ENCODE data around the gene MRRF. TPM values are rescaled to one million over a fixed set of nuclear protein-coding genes. Genes with fewer than 3 reads are reported as not detected.

Gene MRRF
- total and polyA plus RNA-seq, 2 experiments from 2014 or later: 23.7 to 30.8 TPM

- H2AFZ ChIP-seq: no peak overlapping the region
- no peaks in the 10 kb centered on the region for H3K79me2 ChIP-seq (ENCODE audit: insufficient read depth)
- H3K4me1 ChIP-seq (ENCODE audit: insufficient read depth): peaks cover 3% of the 10 kb centered on the region; the same call in 1 of the 2 replicates
- no peak for DNase-seq
- TF ChIP-seq EZH2phosphoT487 (IDR thresholded peaks at IDR 0.05; ENCODE audit: insufficient read depth, low read depth): peak; percentile 78; the same call in 1 of the 2 replicates
- peak; percentile 99 for TF ChIP-seq EZH2 (IDR thresholded peaks at IDR 0.05; ENCODE audit: insufficient read depth, poor library complexity, severe bottlenecking)
- no peaks in the 10 kb centered on the region for H3K36me3 ChIP-seq (ENCODE audit: low read depth)
- 19 to 33% methylated on average over 10 of the region's 10 CpGs for WGBS, 2 experiments (ENCODE audit: low coverage in 1 of 2, low lambda C conversion rate in 2 of 2, missing lambda C conversion rate in 2 of 2)
- no peak overlapping the region for H3K4me3 ChIP-seq
- no peak overlapping the region for H3K9ac ChIP-seq
- H3K9me3 ChIP-seq (ENCODE audit: low read depth): no peaks in the 10 kb centered on the region
- peaks cover 9% of the 10 kb centered on the region for H3F3A ChIP-seq (ENCODE audit: insufficient read depth)
- H3K27ac ChIP-seq: no peak overlapping the region
- H3K27me3 ChIP-seq (replicated peaks; ENCODE audit: insufficient read depth): peaks cover 79% of the 10 kb centered on the region
- in situ Hi-C loops (cut with MboI): no loop called here
- H3K9me2 ChIP-seq (ENCODE audit: insufficient read depth): no peaks in the 10 kb centered on the region
- H3K4me2 ChIP-seq (ENCODE audit: unreplicated experiment): no peak overlapping the region
- H4K20me1 ChIP-seq (ENCODE audit: insufficient read depth): no peaks in the 10 kb centered on the region
Measured at GRCh38 chr9:122227575-122227900, 37.1 kb upstream of the MRRF start.

GRCh38 chr9:122228191-122228567, 36.5 kb upstream of the MRRF start:
- WGBS, 2 experiments (ENCODE audit: low coverage in 1 of 2, low lambda C conversion rate in 2 of 2, missing lambda C conversion rate in 2 of 2): 2 to 3% methylated on average over 26 to 38 of the region's 38 CpGs
- Histone ChIP-seq H3K9me3 (ENCODE audit: low read depth) (no peaks in the 10 kb centered on the region), H3K27ac (no peak overlapping the region), H3K36me3 (ENCODE audit: low read depth) (no peaks in the 10 kb centered on the region), H3K9me2 (ENCODE audit: insufficient read depth) (no peaks in the 10 kb centered on the region), H3F3A (ENCODE audit: insufficient read depth) (peaks cover 9% of the 10 kb centered on the region), H4K20me1 (ENCODE audit: insufficient read depth) (no peaks in the 10 kb centered on the region), H3K9ac (no peak overlapping the region), H3K79me2 (ENCODE audit: insufficient read depth) (no peaks in the 10 kb centered on the region), H3K4me2 (ENCODE audit: unreplicated experiment) (peak overlapping the region; percentile 61), H3K27me3 (replicated peaks; ENCODE audit: insufficient read depth) (peaks cover 73% of the 10 kb centered on the region), H3K4me3 (peak overlapping the region; percentile 53), H3K4me1 (ENCODE audit: insufficient read depth) (peaks cover 3% of the 10 kb centered on the region; the same call in 1 of the 2 replicates), H2AFZ (peak overlapping the region; percentile 60)
- peak; percentile 32 for DNase-seq
- TF ChIP-seq EZH2 (IDR thresholded peaks at IDR 0.05; ENCODE audit: insufficient read depth, poor library complexity, severe bottlenecking): peak; percentile 95
- peak; percentile 90 for TF ChIP-seq EZH2phosphoT487 (IDR thresholded peaks at IDR 0.05; ENCODE audit: insufficient read depth, low read depth)
- in situ Hi-C loops (cut with MboI): no loop called here

GRCh38 chr9:122228568-122229484, 35.9 kb upstream of the MRRF start, which contains the start of gene LHX6:
TSS of gene LHX6 (minus strand) at chr9:122228957. CDS start at chr9:122228740, 217 bp downstream.
- peaks cover 9% of the 10 kb centered on the region for H3F3A ChIP-seq (ENCODE audit: insufficient read depth)
- H3K4me2 ChIP-seq (ENCODE audit: unreplicated experiment): peak within 1 kb of the TSS; percentile 61
- no peaks in the 10 kb centered on the region for H3K79me2 ChIP-seq (ENCODE audit: insufficient read depth)
- H3K9me2 ChIP-seq (ENCODE audit: insufficient read depth): no peaks in the 10 kb centered on the region
- WGBS, 2 experiments (ENCODE audit: low coverage in 1 of 2, low lambda C conversion rate in 2 of 2, missing lambda C conversion rate in 2 of 2): 3% methylated on average over 36 to 58 of the region's 70 CpGs
- H4K20me1 ChIP-seq (ENCODE audit: insufficient read depth): no peaks in the 10 kb centered on the region
- H3K36me3 ChIP-seq (ENCODE audit: low read depth): no peaks in the 10 kb centered on the region
- no peak within 1 kb of the TSS for H3K9ac ChIP-seq
- peaks cover 3% of the 10 kb centered on the region; the same call in 1 of the 2 replicates for H3K4me1 ChIP-seq (ENCODE audit: insufficient read depth)
- in situ Hi-C loops (cut with MboI): no loop called here
- H3K9me3 ChIP-seq (ENCODE audit: low read depth): no peaks in the 10 kb centered on the region
- H3K4me3 ChIP-seq: peak within 1 kb of the TSS; percentile 53
- DNase-seq: peak; percentile 66
- H3K27me3 ChIP-seq (replicated peaks; ENCODE audit: insufficient read depth): peaks cover 67% of the 10 kb centered on the region
- no peak for TF ChIP-seq EZH2phosphoT487 (IDR thresholded peaks at IDR 0.05; ENCODE audit: insufficient read depth, low read depth)
- TF ChIP-seq EZH2 (IDR thresholded peaks at IDR 0.05; ENCODE audit: insufficient read depth, poor library complexity, severe bottlenecking): no peak
- H2AFZ ChIP-seq: peak within 1 kb of the TSS; percentile 60
- H3K27ac ChIP-seq: no peak within 1 kb of the TSS

- Histone ChIP-seq H3K27me3 (replicated peaks; ENCODE audit: insufficient read depth) (peaks cover 60% of the 10 kb centered on the region), H3K9me3 (ENCODE audit: low read depth) (no peaks in the 10 kb centered on the region), H3K4me3 (no peak overlapping the region), H3K9me2 (ENCODE audit: insufficient read depth) (no peaks in the 10 kb centered on the region), H3K79me2 (ENCODE audit: insufficient read depth) (no peaks in the 10 kb centered on the region), H3K36me3 (ENCODE audit: low read depth) (no peaks in the 10 kb centered on the region), H4K20me1 (ENCODE audit: insufficient read depth) (no peaks in the 10 kb centered on the region), H2AFZ (no peak overlapping the region), H3F3A (ENCODE audit: insufficient read depth) (peaks cover 9% of the 10 kb centered on the region), H3K4me1 (ENCODE audit: insufficient read depth) (peaks cover 3% of the 10 kb centered on the region; the same call in 1 of the 2 replicates), H3K27ac (no peak overlapping the region), H3K9ac (no peak overlapping the region), H3K4me2 (ENCODE audit: unreplicated experiment) (no peak overlapping the region)
- in situ Hi-C loops (cut with MboI): no loop called here
- DNase-seq: no peak
- WGBS, 2 experiments (ENCODE audit: low coverage in 1 of 2, low lambda C conversion rate in 2 of 2, missing lambda C conversion rate in 2 of 2): 26 to 27% methylated on average over 4 of the region's 4 CpGs
- TF ChIP-seq EZH2 (IDR thresholded peaks at IDR 0.05; ENCODE audit: insufficient read depth, poor library complexity, severe bottlenecking) (no peak), EZH2phosphoT487 (IDR thresholded peaks at IDR 0.05; ENCODE audit: insufficient read depth, low read depth) (no peak)
Measured at GRCh38 chr9:122229485-122229837, 35.2 kb upstream of the MRRF start.
